GM12891 (cell line): ENCODE data around the gene AEBP1.

Source experiments
- DNase-seq: peaks from one replicate; pipeline ENCODE4 v3.0.0; 2011; ENCODE audit warnings: low spot score; ENCODE audit not compliant: insufficient read length
- FAIRE-seq: peaks from 2 replicates; lab custom pipeline; 2011; peaks lifted over from hg19 to GRCh38; lab: Jason Lieb, UNC
- PAX5 ChIP-seq: IDR thresholded peaks from 2 replicates; pipeline ENCODE4 v1.6.1; 2011; ENCODE audit warnings: low read length, moderate library complexity, mild to moderate bottlenecking; ENCODE audit not compliant: insufficient read depth, severe bottlenecking
- POLR2A ChIP-seq: IDR thresholded peaks from 2 replicates; pipeline ENCODE4 v1.6.1; 2011; ENCODE audit warnings: low read depth, low read length, control low read depth
- POLR2AphosphoS5 ChIP-seq: IDR thresholded peaks from 2 replicates; pipeline ENCODE4 v1.6.1; 2011; ENCODE audit warnings: low read depth, low read length, control low read depth
- POU2F2 ChIP-seq: IDR thresholded peaks from 2 replicates; pipeline ENCODE4 v1.6.1; 2011; ENCODE audit warnings: low read depth, mild to moderate bottlenecking, control low read depth, low read length, moderate library complexity
- SPI1 ChIP-seq: IDR thresholded peaks from 2 replicates; pipeline ENCODE4 v1.6.1; 2011; ENCODE audit warnings: low read depth, low read length, control low read depth
- TAF1 ChIP-seq: IDR thresholded peaks from 2 replicates; pipeline ENCODE4 v1.6.1; 2011; ENCODE audit warnings: low read depth, low read length, control low read depth

AEBP1 gene

DNA sequence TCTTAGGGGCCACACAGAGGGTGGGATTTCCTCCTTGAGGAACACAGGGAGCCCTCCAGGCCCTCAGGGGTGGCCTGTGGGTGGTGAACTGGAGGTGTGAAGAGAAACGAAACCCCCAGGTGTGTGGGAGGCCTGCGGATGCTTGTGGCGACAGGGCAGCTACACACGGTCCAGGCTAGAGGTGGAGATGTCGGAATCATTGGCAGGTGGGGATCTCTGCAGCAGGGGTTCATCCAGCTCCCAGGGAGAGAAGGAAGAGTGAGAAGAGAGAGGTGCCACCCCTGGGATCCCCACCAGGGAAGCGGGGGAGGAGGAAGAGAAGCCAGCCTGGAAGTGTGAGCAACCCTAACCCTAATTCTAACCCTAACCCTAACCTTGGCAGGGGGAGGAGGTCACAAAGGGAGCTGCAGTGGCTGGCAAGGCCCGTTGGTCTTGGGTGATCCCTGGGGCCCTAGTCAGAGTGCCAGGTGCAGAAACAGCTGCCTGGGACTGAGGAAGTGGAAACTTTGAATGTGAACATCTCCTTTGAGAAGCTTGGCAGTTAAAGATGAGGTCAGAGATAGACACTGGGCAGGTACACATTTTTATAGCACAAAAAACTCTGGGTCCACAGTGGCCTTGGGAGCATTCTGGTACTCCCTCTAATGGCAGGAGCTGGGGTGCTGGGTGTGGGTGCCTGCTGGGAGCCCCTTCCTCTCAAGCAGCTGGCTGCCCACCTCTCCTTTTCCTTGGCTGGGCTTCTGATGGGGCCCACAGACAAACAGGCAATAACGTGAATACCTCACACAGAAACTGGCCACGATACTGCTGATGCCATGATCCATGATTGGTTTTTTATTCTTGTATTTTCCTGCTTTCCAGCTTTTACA, 6.8 kb upstream of the AEBP1 start:
- DNase-seq (no peak), FAIRE-seq (peak; percentile 93)
- no peak for TF ChIP-seq PAX5
- peak; percentile 83 for TF ChIP-seq SPI1
- no peak for TF ChIP-seq TAF1

DNA sequence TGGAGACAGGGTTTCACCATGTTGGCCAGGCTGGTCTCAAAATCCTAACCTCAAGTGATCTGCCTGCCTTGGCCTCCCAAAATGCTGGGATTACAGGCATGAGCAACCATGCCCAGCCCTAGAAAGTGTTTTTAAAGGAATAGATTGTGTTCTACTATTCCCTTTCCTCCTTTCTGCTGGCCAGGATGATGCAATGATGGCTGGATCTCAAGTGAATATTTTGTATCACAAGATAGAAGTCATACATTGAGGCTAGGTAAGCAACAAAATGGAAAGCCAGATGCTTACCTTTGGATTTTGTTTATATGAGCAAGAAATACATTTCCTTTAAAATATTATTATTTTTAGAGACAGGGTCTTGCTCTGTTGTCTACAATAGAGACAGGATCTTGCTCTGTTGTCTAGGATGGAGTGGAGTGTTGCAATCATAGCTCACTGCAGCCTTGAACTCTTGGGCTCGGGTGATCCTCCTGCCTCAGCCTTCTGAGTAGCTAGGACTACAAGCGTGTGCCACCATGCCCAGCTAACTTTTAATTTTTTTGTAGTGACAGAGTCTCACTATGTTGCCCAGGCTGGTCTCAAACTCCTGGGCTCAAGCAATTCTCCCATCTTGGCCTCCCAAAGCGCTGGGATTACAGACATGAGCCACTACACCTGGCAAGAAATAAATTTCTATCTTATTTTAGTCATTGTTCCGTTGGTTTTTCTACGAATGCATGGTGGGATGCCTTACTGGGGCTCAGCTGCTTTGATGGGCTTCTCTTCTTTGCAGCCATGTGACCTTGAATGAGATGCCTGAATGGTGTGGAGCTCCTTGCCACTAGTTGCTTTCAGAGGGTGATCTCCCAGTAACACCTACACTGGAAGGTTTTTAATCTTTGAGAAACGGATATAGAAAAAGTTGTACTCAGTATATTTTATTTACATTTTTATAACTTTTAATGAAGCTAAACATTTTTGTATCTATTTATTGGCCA, 5.8 kb upstream of the AEBP1 start:
- DNase-seq = no peak
- FAIRE-seq = no peak
- TF ChIP-seq POU2F2 = no peak
- TF ChIP-seq TAF1 = no peak
- no peak for TF ChIP-seq POLR2A
- TF ChIP-seq POLR2AphosphoS5 = no peak
- no peak for TF ChIP-seq PAX5
- TF ChIP-seq SPI1 = no peak

DNA sequence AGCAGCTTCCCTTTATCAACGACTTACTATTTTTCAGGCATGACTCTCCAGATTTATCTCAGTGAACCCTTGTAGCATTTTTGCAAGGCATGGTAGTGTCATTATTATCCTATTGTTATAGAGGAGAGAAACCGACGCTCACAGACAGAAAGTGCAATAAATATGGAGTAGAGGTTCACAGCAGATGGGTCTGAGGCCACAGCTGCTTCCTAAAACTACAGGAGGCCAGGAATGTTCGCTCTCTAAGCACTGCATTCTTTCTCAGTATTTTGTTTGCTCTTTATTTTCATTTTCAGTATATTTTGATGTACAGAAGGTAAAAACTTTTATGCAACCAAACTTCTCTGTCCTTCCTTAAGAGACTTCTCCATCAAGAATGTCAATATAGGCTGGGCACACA, 4.5 kb upstream of the AEBP1 start:
- FAIRE-seq (no peak), DNase-seq (no peak)
- TF ChIP-seq POLR2AphosphoS5 (no peak), PAX5 (no peak), POU2F2 (no peak), POLR2A (no peak), TAF1 (no peak), SPI1 (no peak)

DNA sequence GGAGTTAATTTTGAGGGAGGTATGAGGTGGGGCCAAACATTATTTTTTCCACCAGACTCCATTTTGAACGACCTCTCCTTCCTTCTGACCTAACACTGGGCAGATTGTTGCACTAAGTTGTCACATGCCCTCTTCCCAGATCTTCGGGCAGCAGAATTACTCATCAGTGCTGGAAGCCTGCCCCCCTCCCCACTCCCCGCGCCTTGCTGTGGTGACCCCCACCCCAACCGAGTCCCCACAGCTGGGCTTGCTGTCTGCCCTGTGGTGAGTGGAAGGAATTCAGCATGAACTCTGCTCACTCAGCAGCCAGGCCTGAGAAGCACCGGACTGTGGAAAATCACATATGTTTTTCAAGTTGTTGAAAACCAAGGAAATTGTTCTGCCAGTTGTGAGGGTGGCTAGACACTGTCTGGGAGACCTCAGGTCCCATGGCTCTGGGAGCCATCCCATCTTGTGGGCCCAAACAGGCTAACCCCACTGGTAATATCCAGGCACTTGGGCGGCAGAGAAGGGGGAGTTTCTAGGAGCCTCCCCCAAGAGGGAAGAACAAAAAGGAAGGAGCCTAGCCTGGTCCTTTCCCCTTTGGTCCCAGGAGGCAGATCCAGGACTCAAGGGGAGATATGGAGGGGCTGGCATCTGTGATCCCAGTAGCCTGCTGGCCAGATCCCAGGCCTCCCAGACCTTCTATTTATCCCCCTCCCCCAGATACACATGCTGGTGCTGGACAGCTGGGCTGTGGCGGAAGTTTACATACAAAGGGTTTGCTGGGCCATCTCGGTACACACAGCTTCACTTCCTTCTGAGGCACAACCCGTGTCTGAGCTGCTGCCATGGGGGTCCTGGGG, 3.5 kb upstream of the AEBP1 start:
- DNase-seq (no peak), FAIRE-seq (peak; percentile 65)
- no peak for TF ChIP-seq POU2F2
- TF ChIP-seq TAF1 = no peak
- no peak for TF ChIP-seq POLR2A
- TF ChIP-seq POLR2AphosphoS5 = no peak
- no peak for TF ChIP-seq SPI1
- TF ChIP-seq PAX5 = no peak

DNA sequence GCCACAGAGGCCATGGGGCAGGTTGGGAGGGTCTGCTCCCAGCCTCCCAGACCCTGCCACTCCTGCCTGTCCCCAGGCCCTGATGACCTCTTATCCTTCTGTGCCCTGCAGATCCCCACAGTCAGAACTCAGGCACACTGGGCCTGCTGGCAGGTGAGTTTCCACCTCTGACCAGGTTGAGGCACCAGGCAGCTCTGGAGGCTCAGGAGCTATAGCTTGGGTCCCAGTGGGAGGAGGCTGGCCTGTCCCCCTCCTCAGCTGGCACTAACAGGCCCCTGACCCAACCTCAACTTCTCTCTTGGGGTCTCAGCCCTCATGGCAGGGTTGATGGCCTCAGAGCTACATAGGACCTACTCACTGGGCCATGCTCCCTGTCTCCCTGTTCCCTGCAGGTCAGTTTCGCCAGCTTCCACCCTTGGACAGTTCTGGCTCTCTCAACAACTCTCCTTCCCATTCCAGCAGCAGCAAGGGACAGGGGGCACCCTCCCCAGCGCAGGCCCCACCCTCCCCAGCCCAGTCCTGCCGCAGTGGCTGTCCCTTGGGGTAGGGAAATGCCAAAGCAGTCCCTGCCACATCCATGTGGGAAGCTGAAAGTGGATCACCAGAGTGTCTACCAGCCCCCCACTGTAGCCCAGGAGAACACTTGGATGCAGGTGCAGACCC, 2.7 kb upstream of the AEBP1 start:
- no peak for FAIRE-seq
- no peak for DNase-seq
- TF ChIP-seq TAF1 = no peak
- TF ChIP-seq POU2F2 = no peak
- TF ChIP-seq POLR2A = no peak
- no peak for TF ChIP-seq PAX5
- no peak for TF ChIP-seq SPI1
- no peak for TF ChIP-seq POLR2AphosphoS5

DNA sequence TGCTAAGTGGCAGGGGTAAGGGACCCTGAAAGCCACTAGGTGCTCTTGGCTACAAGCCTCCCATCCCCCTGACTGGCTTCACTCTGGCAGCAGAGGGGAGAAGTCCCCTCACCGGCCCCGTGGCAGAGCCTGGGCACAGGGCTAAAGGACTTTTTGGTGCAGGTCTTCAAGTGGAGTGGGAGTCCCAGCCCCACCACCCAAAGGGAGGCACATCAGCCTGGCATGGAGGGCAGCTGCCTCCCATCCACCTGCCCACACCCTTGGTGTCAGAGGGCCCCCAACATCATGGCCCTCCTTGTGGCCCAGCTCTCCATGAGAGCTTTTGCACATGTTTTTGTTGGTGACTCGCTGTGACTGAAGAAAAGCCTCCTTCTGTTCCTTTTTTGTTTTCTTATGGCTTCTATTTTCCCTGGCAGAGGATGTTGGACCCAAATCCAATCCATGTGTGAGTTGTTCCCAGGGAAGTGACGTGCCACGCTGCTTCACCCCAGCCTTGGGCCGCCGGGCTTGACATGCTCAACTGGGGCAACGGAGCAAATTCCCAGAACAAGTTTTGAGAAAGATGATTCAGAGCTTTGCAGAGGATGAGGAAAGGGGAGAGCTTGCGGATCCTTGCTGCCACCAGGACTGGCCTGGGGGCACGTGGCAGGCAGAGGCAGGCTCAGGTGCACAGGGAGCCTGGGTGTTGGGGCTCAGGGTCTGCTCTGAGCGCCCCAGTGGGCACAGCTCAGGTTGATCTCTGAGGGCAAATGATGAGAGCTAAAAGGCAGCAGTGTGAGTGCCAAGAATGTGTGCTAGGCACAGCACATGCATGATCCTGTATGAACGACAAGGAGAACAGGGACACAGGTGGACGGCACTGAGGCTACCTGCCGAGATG, 1.9 kb upstream of the AEBP1 start:
- FAIRE-seq (no peak), DNase-seq (no peak)
- TF ChIP-seq SPI1 = no peak
- TF ChIP-seq POLR2AphosphoS5 = no peak
- no peak for TF ChIP-seq TAF1
- no peak for TF ChIP-seq POU2F2
- TF ChIP-seq PAX5 = no peak
- TF ChIP-seq POLR2A = no peak

DNA sequence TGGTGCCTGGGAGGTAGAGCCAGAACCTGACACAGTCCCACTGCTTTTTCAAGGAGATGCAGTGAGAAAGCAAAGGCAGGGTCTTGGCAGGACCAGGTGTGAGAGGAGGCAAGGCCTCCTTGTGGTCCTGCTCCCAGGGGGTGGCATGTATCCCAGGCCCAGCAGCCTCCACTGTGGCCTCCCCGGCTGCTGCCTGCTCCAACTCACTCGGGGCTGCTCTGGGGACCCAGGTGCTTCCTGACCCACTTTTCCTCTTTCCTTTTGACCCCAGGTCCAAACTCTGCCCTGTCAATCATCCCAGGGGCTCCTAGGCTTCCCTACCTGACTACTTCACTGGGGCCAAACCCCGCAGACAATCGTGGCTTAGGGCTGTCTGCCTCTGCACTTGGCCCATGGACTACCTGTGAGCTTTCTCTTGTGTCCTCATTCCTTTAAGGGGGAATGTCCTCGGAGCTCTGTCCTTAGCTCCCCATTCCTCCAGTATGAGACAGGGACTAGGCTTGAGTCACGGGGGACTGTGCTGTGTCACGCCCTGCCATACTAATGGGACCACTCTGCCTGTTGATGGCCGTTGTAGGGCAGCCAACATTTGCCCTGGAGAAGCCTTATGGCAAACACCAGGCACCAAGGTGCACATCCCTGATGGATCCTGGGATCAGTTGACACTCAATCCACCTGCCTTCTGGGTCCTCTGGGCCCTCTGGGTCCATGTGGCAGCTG, 1.1 kb upstream of the AEBP1 start:
- no peak for TF ChIP-seq TAF1
- no peak for TF ChIP-seq POLR2AphosphoS5
- no peak for TF ChIP-seq PAX5
- no peak for TF ChIP-seq POLR2A
- no peak for TF ChIP-seq POU2F2
- TF ChIP-seq SPI1 = no peak
- DNase-seq = no peak
- FAIRE-seq = peak; percentile 63
